OCI-LY7 (cell line): ENCODE results near the gene AGAP3. TPM values are rescaled to one million over a fixed set of nuclear protein-coding genes. Genes with fewer than 3 reads are reported as not detected.

Experiments
- BruUV-seq: library from RNA; stranded (reverse); fragments of 400-500 nt; replicated peaks from 2 replicates; lab custom pipeline; 2021; lab: Mats Ljungman, UMichigan
- CTCF ChIA-PET: fragments of 300-600 bp; sonication (Branson Sonifier 250); formaldehyde crosslinking; loops from one replicate; lab custom pipeline; 2022; ENCODE audit warnings: antibody characterized with exemption; ENCODE audit not compliant: unreplicated experiment; lab: Charles Lee
- POLR2A ChIA-PET: fragments of 300-600 bp; sonication (Branson Sonifier 250); formaldehyde crosslinking; loops from one replicate; lab custom pipeline; 2022; ENCODE audit warnings: antibody characterized with exemption; lab: Charles Lee
- DNase-seq: peaks from one replicate; pipeline ENCODE4 v3.0.0-alpha.2; 2015; ENCODE audit warnings: low spot score
- H2AFZ ChIP-seq: fragments of 200-600 bp; sonication (generic), shearing (Covaris generic); 2 replicates; pipeline ENCODE4 v1.6.1; 2014; ENCODE audit warnings: mild to moderate bottlenecking, antibody characterized with exemption, low read length, moderate library complexity
- H3K27ac ChIP-seq: fragments of 200-600 bp; sonication (generic); 2 replicates; pipeline ENCODE4 v1.5.1; 2014; ENCODE audit warnings: mixed run types, low read depth, mild to moderate bottlenecking, moderate library complexity, low read length, inconsistent platforms; ENCODE audit not compliant: poor library complexity, severe bottlenecking
- H3K36me3 ChIP-seq: fragments of 200-600 bp; sonication (generic); 2 replicates; pipeline ENCODE4 v1.6.1; 2014; ENCODE audit warnings: mild to moderate bottlenecking, antibody characterized with exemption, low read length, moderate library complexity, mixed read lengths; ENCODE audit not compliant: insufficient read depth
- H3K4me1 ChIP-seq: fragments of 200-600 bp; sonication (generic); 2 replicates; pipeline ENCODE4 v1.5.1; 2014; ENCODE audit warnings: mild to moderate bottlenecking, low read length; ENCODE audit not compliant: insufficient read depth, poor library complexity, severe bottlenecking
- H3K4me2 ChIP-seq: fragments of 200-600 bp; sonication (generic); 2 replicates; pipeline ENCODE4 v1.6.1; 2014; ENCODE audit warnings: mild to moderate bottlenecking, low read length
- H3K4me3 ChIP-seq: fragments of 200-600 bp; sonication (generic); 2 replicates; pipeline ENCODE4 v1.5.1; 2014; ENCODE audit warnings: mild to moderate bottlenecking, low read depth, low read length; ENCODE audit not compliant: poor library complexity, severe bottlenecking
- H3K79me2 ChIP-seq: fragments of 200-600 bp; sonication (generic); 2 replicates; pipeline ENCODE4 v1.6.1; 2016; ENCODE audit warnings: low read depth, mild to moderate bottlenecking, low read length, moderate library complexity, mixed read lengths; ENCODE audit not compliant: insufficient read depth
- H3K9me2 ChIP-seq: fragments of 200-600 bp; sonication (generic); 2 replicates; pipeline ENCODE4 v1.6.1; 2016; ENCODE audit warnings: mild to moderate bottlenecking, low read length, mixed read lengths; ENCODE audit not compliant: insufficient read depth
- H3K9me3 ChIP-seq: fragments of 200-600 bp; sonication (generic); 2 replicates; pipeline ENCODE4 v1.6.1; 2014; ENCODE audit warnings: mild to moderate bottlenecking, mixed run types, low read length, mixed read lengths
- H4K20me1 ChIP-seq: fragments of 200-600 bp; sonication (generic); 2 replicates; pipeline ENCODE4 v1.6.1; 2014; ENCODE audit warnings: mild to moderate bottlenecking, antibody characterized with exemption, low read length, moderate library complexity, mixed read lengths; ENCODE audit not compliant: insufficient read depth
- CTCF ChIP-seq: fragments of 200-600 bp; sonication (generic); conservative IDR thresholded peaks from 2 replicates; pipeline ENCODE4 v1.5.1; 2014; ENCODE audit warnings: mild to moderate bottlenecking, antibody characterized with exemption, low read length, moderate library complexity, mixed read lengths
- EZH2phosphoT487 ChIP-seq: fragments of 200-600 bp; sonication (generic); IDR thresholded peaks from 2 replicates; pipeline ENCODE4 v1.6.1; 2018; ENCODE audit warnings: low read depth, borderline replicate concordance, mild to moderate bottlenecking, mixed run types, antibody characterized with exemption, low read length, moderate library complexity, mixed read lengths
- intact Hi-C: fragments of 100-400 bp; cut with micrococcal nuclease; formaldehyde crosslinking; loops from one replicate; pipeline ENCODE4 v1.10.0; 2022; ENCODE audit not compliant: unreplicated experiment
- total RNA-seq, 2 experiments: library from RNA; depleted of rRNA in 1 of 2; stranded (reverse); fragments of >200 nt in 1 of 2; shearing (Covaris generic) in 1 of 2; gene quantifications; 2 replicates each; pipeline ENCODE4 v1.2.3, GENCODE V29; 2014 to 2022

Gene AGAP3
- total RNA-seq, 2 experiments from 2014 or later = 4.8 to 30.9 TPM

DNA sequence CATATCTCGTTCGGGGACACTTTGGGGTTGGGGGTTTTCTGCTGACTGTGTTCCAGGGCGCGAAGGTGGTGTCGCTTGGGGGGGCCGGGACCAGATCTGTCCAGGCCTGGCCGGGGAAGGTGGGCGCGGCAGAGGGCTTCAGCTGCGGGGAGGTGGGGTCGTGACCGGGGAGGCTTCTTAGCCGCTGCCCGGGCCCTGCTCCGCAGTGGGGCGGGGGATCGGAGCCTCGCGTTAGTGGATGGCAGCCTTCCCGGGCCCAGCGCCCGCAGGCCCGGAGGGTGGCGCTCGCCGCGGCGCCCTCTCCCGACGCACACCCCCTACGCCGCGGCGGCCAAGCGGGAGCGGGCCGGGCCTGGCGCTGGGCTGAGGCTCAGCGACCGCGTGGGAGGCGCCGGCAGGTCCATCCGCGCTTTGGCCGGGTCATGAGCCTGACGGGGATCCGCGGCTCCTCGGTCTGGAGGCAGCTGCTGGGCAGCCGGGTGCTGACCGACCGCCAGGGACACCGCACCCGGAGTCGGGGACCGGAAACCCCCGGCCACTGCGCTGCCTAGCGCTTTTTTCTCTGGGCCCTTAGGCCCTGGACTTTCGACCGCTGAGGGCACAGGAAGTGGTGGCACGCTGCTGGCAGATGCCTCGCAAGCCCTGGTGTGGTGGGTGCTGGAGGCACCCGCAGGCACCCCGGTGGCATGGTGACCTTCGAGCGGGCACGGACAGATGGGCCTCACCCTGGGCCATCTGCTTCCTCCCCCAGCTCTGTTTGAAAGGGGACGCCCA lies 1.2 kb downstream of the AGAP3 start:
- CTCF ChIA-PET = no interaction called here
- TF ChIP-seq CTCF (no peak), EZH2phosphoT487 (no peak; the same call in none of the 2 replicates)
- Histone ChIP-seq H3K4me3 (peak overlapping the region; percentile 48), H4K20me1 (no peaks in the 10 kb centered on the region; the same call in 1 of the 2 replicates), H3K9me3 (no peaks in the 10 kb centered on the region), H2AFZ (no peak overlapping the region), H3K36me3 (no peaks in the 10 kb centered on the region), H3K79me2 (peaks cover 6% of the 10 kb centered on the region), H3K27ac (no peak overlapping the region), H3K4me1 (peaks cover 23% of the 10 kb centered on the region), H3K4me2 (peak overlapping the region; percentile 63), H3K9me2 (no peaks in the 10 kb centered on the region)
- POLR2A ChIA-PET = no interaction called here
- no peak for DNase-seq
- BruUV-seq = no TSS peak
- intact Hi-C loops = loop anchor here (2.0 to 10.0 kb wide), 3 partner anchors 23 to 193 kb away; partner anchors contain the start of gene KCNH2

DNA sequence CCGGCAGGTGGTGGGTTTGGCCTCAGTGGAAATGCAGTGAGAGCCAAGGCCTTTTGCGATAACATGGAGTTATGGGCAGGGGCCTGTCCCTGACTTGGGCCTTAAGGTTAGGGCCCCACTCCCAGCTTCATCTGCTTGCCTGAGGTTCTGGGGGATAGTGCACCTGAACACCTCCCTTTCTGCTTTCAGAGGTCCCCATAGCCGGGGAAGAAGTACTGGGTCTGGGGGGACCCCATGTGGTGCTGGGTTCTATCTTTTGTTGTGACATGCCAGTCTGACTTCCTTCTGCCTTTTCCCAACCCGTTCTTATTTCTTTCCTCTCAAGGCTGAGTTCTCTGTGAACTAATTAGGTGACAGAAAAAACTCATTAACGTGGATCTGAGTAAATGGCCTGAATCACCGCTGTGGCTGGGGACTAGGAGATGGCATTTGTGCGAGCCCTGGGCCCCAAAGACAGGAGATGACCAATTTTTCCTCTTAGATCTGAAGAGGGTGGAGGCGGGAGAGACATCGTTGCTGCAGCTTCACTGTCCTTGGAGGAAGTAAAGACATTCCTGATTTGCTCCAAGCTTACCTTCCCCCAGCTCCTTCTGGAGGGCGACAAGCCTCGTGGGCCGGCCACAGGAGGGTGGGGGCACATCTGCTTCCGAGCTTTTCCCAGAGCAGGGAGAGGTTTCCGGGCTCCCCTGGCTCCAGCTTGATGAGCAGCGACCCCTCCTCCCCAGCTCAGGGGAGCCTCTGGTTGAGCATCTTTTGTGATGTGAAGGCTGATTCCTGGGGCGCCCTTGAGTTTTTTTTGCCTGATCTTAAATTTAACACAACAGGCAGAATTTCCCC lies 2.0 kb downstream of the AGAP3 start:
- H3K79me2 ChIP-seq = no peaks in the 10 kb centered on the region
- H3K4me3 ChIP-seq = no peak overlapping the region
- H3K4me2 ChIP-seq = no peak overlapping the region
- POLR2A ChIA-PET = interaction anchor here (0.6 kb wide), 1 partner anchor 1628 kb away, joined by 4 read pairs; no protein-coding TSS in a partner anchor
- no TSS peak for BruUV-seq
- H3K27ac ChIP-seq = no peak overlapping the region
- peaks cover 22% of the 10 kb centered on the region for H3K4me1 ChIP-seq
- DNase-seq = no peak
- H3K9me2 ChIP-seq = no peaks in the 10 kb centered on the region
- H2AFZ ChIP-seq = no peak overlapping the region
- no peaks in the 10 kb centered on the region for H3K36me3 ChIP-seq
- H3K9me3 ChIP-seq = no peaks in the 10 kb centered on the region
- no peaks in the 10 kb centered on the region; the same call in 1 of the 2 replicates for H4K20me1 ChIP-seq
- CTCF ChIA-PET = no interaction called here
- no peak for TF ChIP-seq CTCF
- TF ChIP-seq EZH2phosphoT487 = no peak
- intact Hi-C loops = loop anchor here (10.0 kb wide), 2 partner anchors 113 to 193 kb away; partner anchors contain the start of gene KCNH2
